ENCODE measurements around the gene CDK18.

The CDK18 gene

DNA sequence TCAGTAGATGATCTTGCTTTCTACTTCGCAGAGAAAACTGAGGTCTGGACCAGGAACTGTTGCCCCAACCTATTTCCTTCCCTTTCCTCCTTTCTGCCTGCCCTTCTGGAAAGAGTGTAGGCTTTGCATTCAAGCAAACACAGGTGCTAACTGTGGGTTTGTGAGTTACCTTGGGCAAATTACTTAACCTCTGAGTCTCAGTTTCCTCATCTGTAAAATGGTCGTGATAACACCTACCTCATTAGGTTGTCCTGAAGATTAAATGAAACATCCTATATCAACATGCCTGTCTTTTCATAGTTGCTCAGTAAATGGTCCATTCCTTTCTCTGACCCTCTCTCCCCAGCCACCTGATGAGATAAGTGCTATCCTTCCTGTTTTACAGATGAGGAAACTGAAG lies 39.1 kb upstream of the CDK18 start:
- TF ChIP-seq CTCF (IDR thresholded peaks at IDR 0.05): no peak
- no peak for DNase-seq (ENCODE audit: low spot score)
- H3K27ac ChIP-seq: no peak overlapping the region
- no peak overlapping the region for H3K4me3 ChIP-seq

DNA sequence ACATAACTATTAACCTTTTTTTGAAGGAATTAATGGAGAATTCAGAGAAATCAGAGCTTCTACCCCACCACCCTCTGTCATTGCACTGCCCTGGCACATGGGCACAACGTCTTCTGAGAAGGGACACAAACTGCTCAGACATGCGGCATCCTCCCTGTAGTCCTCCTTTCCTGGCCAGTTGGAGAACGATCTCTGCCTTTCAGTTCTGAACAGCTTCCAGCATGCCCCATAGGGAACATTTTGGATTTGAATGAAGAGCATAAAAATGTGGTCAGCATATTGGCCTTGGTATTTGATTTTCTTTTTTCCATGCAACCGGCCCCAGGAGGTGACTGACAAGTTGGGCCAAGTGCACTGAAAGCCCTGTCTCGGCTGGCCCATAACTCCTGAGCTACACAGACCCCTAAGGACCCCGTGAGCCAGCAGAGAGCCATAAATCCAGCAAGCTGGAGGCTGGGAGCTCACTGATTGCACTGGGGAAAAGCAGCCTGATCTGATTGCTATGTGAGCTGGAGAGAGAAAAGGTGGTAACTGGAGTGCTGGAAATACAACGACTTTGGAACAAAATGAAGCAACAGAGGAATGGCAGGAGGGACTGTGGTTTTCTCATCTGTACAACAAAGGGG lies 37.8 kb upstream of the CDK18 start:
- no peak for DNase-seq (ENCODE audit: low spot score)
- no peak overlapping the region for H3K27ac ChIP-seq
- no peak for TF ChIP-seq CTCF (IDR thresholded peaks at IDR 0.05)
- no peak overlapping the region for H3K4me3 ChIP-seq

- Histone ChIP-seq H3K27ac (no peak overlapping the region), H3K4me3 (no peak overlapping the region)
- no peak for TF ChIP-seq CTCF (IDR thresholded peaks at IDR 0.05)
- DNase-seq (ENCODE audit: low spot score): no peak
Observed at GRCh38 chr1:205470131-205470530, 34.3 kb upstream of the CDK18 start.

DNA sequence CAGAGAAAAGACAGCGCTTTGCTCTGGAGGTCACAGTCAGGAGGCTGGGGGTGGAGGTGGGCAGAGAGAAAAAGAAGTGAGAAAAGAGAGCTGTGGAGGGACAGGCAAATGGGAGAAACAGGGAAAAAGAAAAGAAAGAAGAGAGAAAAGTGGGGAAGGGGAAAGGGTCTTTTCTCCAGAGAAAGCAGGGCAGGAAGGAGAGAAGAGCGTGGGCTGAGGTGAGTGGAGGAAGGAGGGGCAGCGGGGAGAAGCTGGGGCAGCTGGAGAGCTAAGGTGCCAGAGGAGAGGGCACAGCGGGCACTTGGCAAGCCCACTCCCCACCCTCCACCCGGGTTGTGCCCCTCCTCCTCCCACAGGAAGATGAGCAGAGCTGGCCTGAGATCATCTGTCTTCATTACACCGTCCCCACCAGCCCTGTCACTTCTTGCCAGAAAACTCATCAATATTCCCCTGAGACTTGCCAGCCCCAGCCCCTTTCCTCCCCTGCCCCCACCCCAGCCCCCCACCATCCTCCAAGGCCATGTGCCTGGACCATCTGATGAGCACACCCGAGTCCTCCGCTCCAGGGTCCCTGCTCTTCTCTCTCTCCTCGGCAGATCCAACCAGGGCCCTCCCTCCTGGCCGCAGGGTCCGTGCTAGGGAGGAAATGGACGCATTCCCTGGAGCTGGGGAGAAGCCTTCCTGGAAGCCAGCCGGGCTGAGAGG lies 31.6 kb upstream of the CDK18 start:
- TF ChIP-seq CTCF (IDR thresholded peaks at IDR 0.05): no peak
- Histone ChIP-seq H3K27ac (no peak overlapping the region), H3K4me3 (no peak overlapping the region)
- no peak for DNase-seq (ENCODE audit: low spot score)

- no peak for TF ChIP-seq CTCF (IDR thresholded peaks at IDR 0.05)
- H3K4me3 ChIP-seq: no peak overlapping the region
- DNase-seq (ENCODE audit: low spot score): no peak
- no peak overlapping the region for H3K27ac ChIP-seq
Observed at GRCh38 chr1:205473475-205473874, 31.0 kb upstream of the CDK18 start.

DNA sequence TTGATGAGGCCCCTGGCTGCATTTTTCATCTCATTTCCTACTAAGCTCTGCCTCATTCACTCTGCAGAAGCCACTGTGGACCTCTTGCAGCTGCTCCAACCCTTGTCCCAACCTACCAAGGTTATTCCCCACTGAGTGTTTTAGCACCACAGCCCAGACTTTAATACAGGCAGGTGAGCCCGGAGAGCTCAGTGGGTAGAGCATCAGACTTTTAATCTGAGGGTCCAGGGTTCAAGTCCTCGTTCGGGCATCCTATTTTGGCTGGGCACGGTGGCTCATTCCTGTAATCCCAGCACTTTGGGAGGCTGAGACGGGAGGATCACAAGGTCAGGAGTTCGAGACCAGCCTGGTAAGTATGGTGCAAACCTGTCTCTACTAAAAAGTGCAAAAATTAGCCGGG lies 30.5 kb upstream of the CDK18 start:
- Histone ChIP-seq H3K4me3 (no peak overlapping the region), H3K27ac (no peak overlapping the region)
- DNase-seq (ENCODE audit: low spot score): no peak
- no peak for TF ChIP-seq CTCF (IDR thresholded peaks at IDR 0.05)

DNA sequence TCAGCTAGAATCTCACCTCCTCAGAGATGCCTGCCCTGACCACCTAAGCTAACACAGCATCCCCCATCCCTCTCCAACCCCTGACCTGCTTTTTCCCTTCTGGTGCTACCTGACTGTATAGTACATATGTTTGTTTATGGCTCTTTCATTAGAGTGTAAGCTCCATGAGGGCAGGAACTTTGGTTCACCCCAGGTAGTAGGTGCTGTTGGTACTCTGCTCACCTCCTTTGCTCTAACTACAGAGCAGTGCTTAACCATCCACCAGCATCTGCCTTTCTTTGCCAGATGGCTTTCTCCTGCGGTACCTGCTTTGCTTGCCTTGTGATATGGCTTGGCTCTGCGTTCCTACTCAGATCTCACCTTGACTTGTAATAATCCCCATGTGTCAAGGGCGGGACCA lies 29.9 kb upstream of the CDK18 start:
- Histone ChIP-seq H3K4me3 (no peak overlapping the region), H3K27ac (no peak overlapping the region)
- no peak for TF ChIP-seq CTCF (IDR thresholded peaks at IDR 0.05)
- no peak for DNase-seq (ENCODE audit: low spot score)
